Muscle of leg (tissue), 11 donors: ENCODE results near the gene SYT2. TPM values are rescaled to one million over a fixed set of nuclear protein-coding genes. Genes with fewer than 3 reads are reported as not detected.

ENCODE experiments used
- DNase-seq: peaks from one replicate; pipeline ENCODE4 v3.0.0; 2013
- H3K27ac ChIP-seq: one replicate; pipeline ENCODE4 v1.5.1; 2013; ENCODE audit warnings: mild to moderate bottlenecking, low read length, control low read depth
- H3K27me3 ChIP-seq: one replicate; pipeline ENCODE4 v1.6.1; 2013; ENCODE audit warnings: low read length; ENCODE audit not compliant: control insufficient read depth, insufficient read depth
- H3K36me3 ChIP-seq: one replicate; pipeline ENCODE4 v1.6.1; 2013; ENCODE audit warnings: low read length; ENCODE audit not compliant: control insufficient read depth, insufficient read depth
- H3K4me1 ChIP-seq: one replicate; pipeline ENCODE4 v1.6.1; 2013; ENCODE audit warnings: low read length; ENCODE audit not compliant: control insufficient read depth, insufficient read depth
- H3K4me3 ChIP-seq: one replicate; pipeline ENCODE4 v1.5.1; 2013; ENCODE audit warnings: low read length, control low read depth
- H3K9me3 ChIP-seq: replicated peaks from 2 replicates; pipeline ENCODE4 v1.6.1; 2013; ENCODE audit warnings: low read depth, low read length; ENCODE audit not compliant: control insufficient read depth
- WGBS: methylation state at CpG from one replicate; pipeline ENCODE4 v1.1.5; 2013; ENCODE audit warnings: missing lambda C conversion rate; ENCODE audit not compliant: insufficient coverage; 5-methylcytosine and 5-hydroxymethylcytosine counted together
- polyA plus RNA-seq, 8 donors: library from polyadenylated mRNA; unstranded; fragments of 120-200 nt; gene quantifications; one replicate each; pipeline versions ENCODE4 v1.2.1 to v1.2.3, GENCODE V29; 2013; ENCODE audit warnings: inconsistent platforms in 1 of 8, low replicate concordance in 1 of 8; ENCODE audit not compliant: insufficient read length in 8 of 8, insufficient read depth in 1 of 8
- total RNA-seq: library from RNA; stranded (reverse); fragments of 120-200 nt; gene quantifications from one replicate; pipeline ENCODE4 v1.2.4, GENCODE V29; 2013

The SYT2 gene
- total and polyA plus RNA-seq, 9 donors = 0.04 to 0.63 (median 0.33) TPM

GRCh38 chr1:202576816-202577215, 133.4 kb downstream of the SYT2 start:
- DNase-seq = peak; percentile 64
- no peak overlapping the region for H3K4me3 ChIP-seq
- no CpG with 5 or more reads among the region's 1 CpG for WGBS
- H3K4me1 ChIP-seq = peaks cover 51% of the 10 kb centered on the region
- no peaks in the 10 kb centered on the region for H3K9me3 ChIP-seq
- no peaks in the 10 kb centered on the region for H3K27me3 ChIP-seq
- peaks cover 43% of the 10 kb centered on the region for H3K36me3 ChIP-seq
- no peak overlapping the region for H3K27ac ChIP-seq

GRCh38 chr1:202575918-202576653, 134.2 kb downstream of the SYT2 start:
- Histone ChIP-seq H3K27ac (no peak overlapping the region), H3K9me3 (no peaks in the 10 kb centered on the region), H3K4me1 (peaks cover 50% of the 10 kb centered on the region), H3K27me3 (no peaks in the 10 kb centered on the region), H3K36me3 (peaks cover 37% of the 10 kb centered on the region), H3K4me3 (no peak overlapping the region)
- DNase-seq = no peak
- WGBS = 80% methylated on average over 1 of the region's 2 CpGs

GRCh38 chr1:202572867-202573266, 137.4 kb downstream of the SYT2 start:
- Histone ChIP-seq H3K9me3 (no peaks in the 10 kb centered on the region), H3K4me1 (peaks cover 35% of the 10 kb centered on the region), H3K36me3 (peaks cover 37% of the 10 kb centered on the region), H3K27me3 (no peaks in the 10 kb centered on the region), H3K4me3 (no peak overlapping the region), H3K27ac (no peak overlapping the region)
- DNase-seq = no peak
- no CpG with 5 or more reads among the region's 1 CpG for WGBS

GRCh38 chr1:202571719-202572339, 138.4 kb downstream of the SYT2 start:
- peaks cover 33% of the 10 kb centered on the region for H3K4me1 ChIP-seq
- H3K27me3 ChIP-seq = no peaks in the 10 kb centered on the region
- 83% methylated on average over 2 of the region's 3 CpGs for WGBS
- DNase-seq = peak; percentile 43
- peaks cover 43% of the 10 kb centered on the region for H3K36me3 ChIP-seq
- H3K4me3 ChIP-seq = no peak overlapping the region
- no peaks in the 10 kb centered on the region for H3K9me3 ChIP-seq
- no peak overlapping the region for H3K27ac ChIP-seq

- Histone ChIP-seq H3K9me3 (no peaks in the 10 kb centered on the region), H3K4me1 (peaks cover 30% of the 10 kb centered on the region), H3K27me3 (no peaks in the 10 kb centered on the region), H3K36me3 (peaks cover 31% of the 10 kb centered on the region), H3K27ac (peak overlapping the region; percentile 67), H3K4me3 (no peak overlapping the region)
- DNase-seq = peak; percentile 36
Measured at GRCh38 chr1:202569393-202570322, 140.6 kb downstream of the SYT2 start.

GRCh38 chr1:202568826-202569225, 141.4 kb downstream of the SYT2 start:
- no CpG with 5 or more reads among the region's 4 CpGs for WGBS

GRCh38 chr1:202568410-202568809, 141.8 kb downstream of the SYT2 start:
- Histone ChIP-seq H3K27ac (peak overlapping the region; percentile 67), H3K4me1 (peaks cover 30% of the 10 kb centered on the region), H3K4me3 (no peak overlapping the region), H3K27me3 (no peaks in the 10 kb centered on the region), H3K36me3 (peaks cover 30% of the 10 kb centered on the region), H3K9me3 (no peaks in the 10 kb centered on the region)
- peak; percentile 94 for DNase-seq
- no CpG with 5 or more reads among the region's 2 CpGs for WGBS

More at GRCh38 chr1:202568826-202569225, 141.4 kb downstream of the SYT2 start:
- Histone ChIP-seq H3K4me1 (peaks cover 30% of the 10 kb centered on the region), H3K4me3 (no peak overlapping the region), H3K36me3 (peaks cover 32% of the 10 kb centered on the region), H3K27ac (peak overlapping the region; percentile 67), H3K9me3 (no peaks in the 10 kb centered on the region), H3K27me3 (no peaks in the 10 kb centered on the region)
- DNase-seq = peak; percentile 62

GRCh38 chr1:202567738-202568137, 142.5 kb downstream of the SYT2 start:
- WGBS = 80% methylated on average over 2 of the region's 4 CpGs

GRCh38 chr1:202565890-202566602, 144.2 kb downstream of the SYT2 start:
- Histone ChIP-seq H3K9me3 (no peaks in the 10 kb centered on the region), H3K4me1 (peaks cover 32% of the 10 kb centered on the region), H3K27me3 (no peaks in the 10 kb centered on the region), H3K36me3 (peaks cover 23% of the 10 kb centered on the region), H3K27ac (peak overlapping the region; percentile 67), H3K4me3 (no peak overlapping the region)
- peak; percentile 61 for DNase-seq
- WGBS = 100% methylated on average over 1 of the region's 2 CpGs

More at GRCh38 chr1:202567738-202568137, 142.5 kb downstream of the SYT2 start:
- Histone ChIP-seq H3K36me3 (peaks cover 27% of the 10 kb centered on the region), H3K4me1 (peaks cover 30% of the 10 kb centered on the region), H3K9me3 (no peaks in the 10 kb centered on the region), H3K4me3 (no peak overlapping the region), H3K27me3 (no peaks in the 10 kb centered on the region), H3K27ac (peak overlapping the region; percentile 67)
- DNase-seq = peak; percentile 90
